ENCODE data around the gene KLHL26.

KLHL26 gene

GRCh38 chr19:18647371-18647767 is 10.5 kb downstream of the KLHL26 start:
- no peak for DNase-seq (ENCODE audit: low read depth in 2 of 2)

GRCh38 chr19:18647807-18648206 is 11.0 kb downstream of the KLHL26 start:
- DNase-seq (ENCODE audit: low read depth in 2 of 2): no peak

DNA sequence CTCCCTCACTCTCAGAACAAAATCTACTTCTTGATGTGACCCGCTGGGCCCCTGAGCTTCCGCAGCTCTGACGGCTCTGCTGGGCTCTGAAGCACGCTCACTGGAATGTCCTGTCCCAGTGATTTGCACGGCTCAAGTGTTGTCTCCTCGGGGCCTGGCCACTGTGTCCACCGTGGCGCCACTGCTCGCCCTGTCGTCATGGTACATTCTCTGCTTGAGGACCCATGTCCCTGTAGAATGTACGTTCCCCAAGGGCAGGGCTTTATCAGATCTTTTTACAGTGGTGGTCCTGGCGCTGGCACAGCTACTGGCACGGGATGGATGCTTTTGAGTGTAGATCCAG is 12.1 kb downstream of the KLHL26 start:
- DNase-seq (ENCODE audit: low read depth in 2 of 2): no peak

- DNase-seq (ENCODE audit: low read depth in 2 of 2): no peak
Observed at GRCh38 chr19:18649371-18650020, 12.7 kb downstream of the KLHL26 start.

- DNase-seq (ENCODE audit: low read depth in 2 of 2): no peak
Observed at GRCh38 chr19:18650021-18650390, 13.2 kb downstream of the KLHL26 start.

- no peak for DNase-seq (ENCODE audit: low read depth in 2 of 2)
Observed at GRCh38 chr19:18650468-18651041, 13.7 kb downstream of the KLHL26 start.

- DNase-seq (ENCODE audit: low read depth in 2 of 2): no peak
Observed at GRCh38 chr19:18651300-18651699, 14.5 kb downstream of the KLHL26 start.

- DNase-seq (ENCODE audit: low read depth in 2 of 2): no peak
Observed at GRCh38 chr19:18651733-18652132, 14.9 kb downstream of the KLHL26 start.

DNA sequence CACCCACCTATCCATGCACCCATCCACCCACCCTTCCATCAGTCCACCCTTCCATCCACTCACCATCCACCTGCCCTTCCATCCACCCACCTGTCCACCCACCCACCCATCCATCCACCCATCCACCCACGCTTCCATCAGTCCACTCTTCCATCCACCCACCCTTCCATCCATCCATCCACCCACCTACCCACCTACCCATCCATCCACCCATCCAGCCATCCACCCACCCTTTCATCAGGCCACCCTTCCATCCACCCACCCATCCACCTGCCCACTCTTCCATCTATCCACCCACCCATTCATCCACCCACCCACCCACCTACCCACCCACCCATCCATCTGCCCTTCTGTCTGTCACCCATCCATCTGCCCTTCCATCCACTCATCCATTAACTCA is 17.0 kb downstream of the KLHL26 start:
- DNase-seq (ENCODE audit: low read depth in 2 of 2): no peak

DNA sequence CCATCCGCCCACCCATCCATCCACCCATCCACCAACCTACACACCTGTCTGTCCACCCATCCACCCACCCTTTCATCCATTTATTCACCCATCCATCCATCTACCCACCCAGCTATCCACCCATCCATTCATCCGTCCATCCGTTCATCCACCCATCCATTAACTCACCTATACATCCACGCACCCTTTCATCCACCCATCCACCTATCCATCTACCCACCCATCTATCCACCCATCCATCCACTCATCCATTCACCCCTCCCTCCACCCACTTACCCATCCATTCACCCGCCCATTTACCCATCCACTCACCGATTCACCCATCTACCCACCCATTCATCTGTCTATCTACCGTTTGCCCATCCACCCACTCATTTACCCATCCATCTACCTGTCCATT is 17.6 kb downstream of the KLHL26 start:
- no peak for DNase-seq (ENCODE audit: low read depth in 2 of 2)

DNA sequence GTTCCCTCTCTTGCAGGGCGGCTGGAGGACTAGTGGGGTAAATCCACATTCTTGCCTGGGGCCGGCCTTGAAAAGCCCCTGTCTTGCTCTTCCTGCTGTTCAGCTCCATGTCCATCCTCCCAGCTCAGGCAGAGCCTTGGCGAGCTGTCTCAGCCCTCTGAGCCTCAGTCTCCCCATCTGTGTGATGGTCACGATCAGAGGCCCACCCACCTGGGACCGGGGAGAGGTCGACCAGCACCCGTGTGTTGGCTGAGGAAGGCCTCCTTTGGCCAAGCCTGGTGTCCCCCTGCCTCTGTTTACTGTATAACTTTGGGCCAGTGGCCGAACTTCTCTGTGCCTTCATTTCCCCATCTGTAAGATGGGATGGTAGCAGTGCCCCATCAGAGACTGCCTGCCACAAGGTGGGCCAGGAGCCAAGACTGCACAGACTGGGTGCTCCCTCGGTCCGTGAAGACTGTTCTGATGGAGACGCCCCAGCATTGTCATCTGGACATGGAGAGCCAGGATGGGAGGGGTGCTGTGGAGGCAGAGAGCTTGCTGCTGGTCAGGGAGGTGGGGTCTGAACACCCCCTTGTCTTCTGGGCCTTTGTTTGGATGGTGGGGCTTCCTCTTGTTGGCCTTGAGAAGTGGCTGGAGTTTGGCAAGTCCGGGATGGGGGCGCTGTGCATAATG is 18.5 kb downstream of the KLHL26 start:
- DNase-seq (ENCODE audit: low read depth in 2 of 2): no peak

- no peak for DNase-seq (ENCODE audit: low read depth in 2 of 2)
Observed at GRCh38 chr19:18656337-18657086, 19.7 kb downstream of the KLHL26 start.

- no peak for DNase-seq (ENCODE audit: low read depth in 2 of 2)
Observed at GRCh38 chr19:18657590-18658365, 20.9 kb downstream of the KLHL26 start.

- no peak for DNase-seq (ENCODE audit: low read depth in 2 of 2)
Observed at GRCh38 chr19:18658366-18658855, 21.6 kb downstream of the KLHL26 start.

DNA sequence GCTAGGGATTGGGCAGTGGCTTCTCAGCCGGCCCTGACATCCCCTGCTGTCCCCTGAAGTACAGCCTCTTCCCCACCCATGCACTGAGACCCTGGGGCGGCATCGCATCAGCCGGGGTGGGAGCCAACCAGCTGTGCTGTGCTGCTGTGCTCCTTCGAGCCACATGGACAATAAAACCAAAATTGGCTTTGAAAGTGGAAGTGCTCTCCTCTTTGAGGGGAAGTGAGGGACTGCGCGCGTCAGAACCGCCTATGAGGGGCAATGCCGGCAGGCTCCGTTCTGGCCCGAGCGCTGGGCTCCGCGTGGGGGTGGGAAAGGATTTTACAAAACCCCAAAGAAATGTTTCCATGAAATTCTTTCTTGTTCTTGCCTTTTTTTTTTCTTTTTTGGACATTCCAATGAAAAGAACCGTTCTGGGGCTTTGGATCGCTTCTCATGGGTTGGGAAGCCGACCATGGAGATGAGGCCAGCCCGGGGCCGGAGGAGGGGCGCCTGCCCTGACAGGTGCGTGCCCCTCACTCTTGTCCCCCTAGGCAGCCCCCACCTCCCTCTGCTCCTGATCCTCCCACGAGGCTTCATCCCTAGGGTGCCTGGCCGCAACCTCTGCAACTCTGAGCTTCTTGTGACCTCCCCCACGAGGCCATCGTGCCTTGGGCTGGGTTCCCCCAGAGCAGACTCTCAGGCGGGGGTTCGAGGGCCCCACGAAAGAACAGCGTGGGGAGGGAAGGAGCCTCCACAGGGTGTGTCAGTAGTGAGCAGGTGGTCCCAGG is 22.6 kb downstream of the KLHL26 start:
- DNase-seq (ENCODE audit: low read depth in 2 of 2): no peak

DNA sequence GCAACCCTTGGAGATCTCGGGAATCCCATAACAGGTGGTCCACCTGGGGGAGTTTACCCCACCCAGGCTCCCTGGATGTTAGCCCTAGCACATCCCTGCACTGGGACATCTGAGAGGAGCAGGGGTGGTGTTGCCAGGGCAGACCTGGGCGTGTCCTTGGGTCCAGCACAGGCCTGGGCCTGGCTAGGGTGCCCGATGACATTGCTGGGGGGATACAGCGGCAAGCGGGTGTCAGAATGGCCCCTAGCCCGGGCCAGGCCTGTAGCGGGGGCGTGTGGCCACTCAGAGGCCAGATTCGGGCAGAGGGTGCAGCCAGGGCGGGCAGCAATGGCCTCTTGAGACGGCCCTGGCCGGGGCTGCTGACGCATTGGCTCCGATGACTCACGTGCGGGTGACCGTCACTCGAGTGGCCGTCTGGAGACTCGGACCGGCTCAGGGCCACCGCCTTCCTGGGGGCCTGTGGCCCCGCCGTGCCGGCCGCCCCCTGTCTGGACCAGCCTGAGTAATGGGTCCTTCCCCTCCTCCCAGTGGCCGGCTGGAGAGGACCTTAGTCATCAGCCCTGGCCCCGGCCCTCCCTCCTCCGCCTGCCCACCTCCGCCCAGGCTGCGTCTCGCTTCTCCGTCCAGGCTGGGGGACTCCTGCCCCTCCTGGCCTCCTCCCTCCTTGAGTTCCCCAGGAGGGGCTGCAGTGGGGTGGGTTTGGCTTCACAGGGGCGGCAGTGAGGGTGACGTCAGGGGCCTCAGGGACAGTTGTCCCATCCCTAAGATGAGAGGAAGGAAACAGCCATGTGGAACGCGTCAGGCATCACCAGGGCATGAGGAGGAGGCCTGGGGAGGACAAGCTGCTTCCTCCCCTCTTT is 23.5 kb downstream of the KLHL26 start:
- DNase-seq (ENCODE audit: low read depth in 2 of 2): no peak

DNA sequence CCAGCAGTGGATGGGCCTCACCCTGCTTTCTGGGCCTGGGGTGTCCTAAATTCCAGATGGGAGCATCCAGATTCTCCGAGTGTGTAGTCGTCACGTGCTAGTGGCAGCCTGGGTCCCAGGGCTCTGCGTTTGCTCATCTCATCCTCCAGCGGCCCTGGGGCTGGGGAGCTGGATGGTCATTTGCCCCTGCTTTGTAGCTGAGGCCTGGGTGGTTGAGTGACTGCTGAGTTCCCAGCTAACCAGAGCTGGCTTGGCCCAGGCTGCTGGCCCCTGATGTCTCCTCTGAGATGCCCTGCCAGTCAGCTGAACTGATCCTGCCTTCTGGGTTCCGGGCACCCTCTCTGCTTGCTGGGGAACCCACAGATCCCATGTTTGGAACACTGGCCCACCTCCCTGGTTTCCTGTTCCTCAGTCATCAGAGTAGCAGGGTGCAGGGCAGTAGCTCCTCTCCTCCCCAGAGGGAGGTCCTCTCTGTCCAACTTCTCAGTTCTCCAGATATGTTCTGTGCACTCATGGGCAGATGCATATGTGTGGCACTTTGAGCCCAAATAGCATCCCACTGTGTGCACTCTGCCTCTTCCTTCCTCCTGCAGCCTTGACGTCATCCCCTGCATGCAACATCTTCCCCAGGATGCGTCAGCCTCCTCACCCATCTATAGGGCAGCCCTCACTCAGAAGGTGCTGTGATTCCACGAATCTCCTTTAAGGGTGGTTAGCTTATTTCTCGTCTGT is 24.3 kb downstream of the KLHL26 start:
- DNase-seq (ENCODE audit: low read depth in 2 of 2): no peak

DNA sequence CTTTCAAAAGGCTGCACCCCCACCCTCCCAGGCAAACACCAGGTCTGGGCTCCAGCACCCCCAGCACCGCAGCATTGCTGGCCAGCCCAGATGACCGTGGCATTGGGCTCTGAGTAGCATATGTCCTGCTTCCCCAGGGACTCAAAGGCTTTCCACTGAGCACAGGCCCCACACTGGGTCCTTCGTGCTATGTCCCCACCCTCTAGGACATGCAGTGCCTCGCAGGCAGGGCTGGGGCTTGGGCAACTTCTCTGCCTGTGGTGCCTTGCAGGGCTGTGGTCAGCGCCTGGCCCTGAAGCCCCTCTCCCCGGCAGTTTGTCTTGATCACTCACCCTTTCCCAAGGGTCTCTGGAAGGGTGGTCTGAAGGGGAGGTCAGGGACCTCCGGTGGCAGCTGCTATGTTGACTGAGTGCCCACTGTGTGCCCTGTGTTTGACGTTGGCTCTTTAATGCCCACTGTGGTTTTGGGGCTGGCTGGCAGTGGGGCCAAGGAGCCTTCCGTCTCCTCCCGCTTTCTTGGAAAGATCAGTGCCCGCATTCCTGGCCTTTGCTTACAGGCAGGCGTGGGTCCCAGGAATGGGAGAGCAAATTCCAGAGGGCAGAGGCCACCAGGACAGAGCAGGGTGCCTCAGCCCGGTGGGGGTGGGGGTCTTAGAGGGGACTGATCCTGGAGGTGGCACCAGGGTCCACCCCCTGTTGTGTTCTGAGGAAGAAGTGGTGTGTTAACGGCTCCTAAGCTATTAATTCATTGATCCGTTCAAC is 26.3 kb downstream of the KLHL26 start:
- DNase-seq (ENCODE audit: low read depth in 2 of 2): no peak

All from stimulated activated CD4-positive, alpha-beta T cell treated with anti-CD3 and anti-CD28 coated beads, Interleukin-12 subunit alpha, Interleukin-12 subunit beta, amount 100 ng/mL, for 24 hours (primary cell).